Suppressor macrophage treated with lipopolysaccharide for 1 hour (primary cell): ENCODE measurements around the gene PXDN.
"Not testable (repeated sequence)": the region's sequence is repeated elsewhere in the genome, so short reads cannot be mapped to it uniquely, and the experiment has no call there.

Experiments
- DNase-seq, 3 donors: peaks; one replicate each; pipeline ENCODE4 v3.0.0-alpha.2; 2020 to 2022

PXDN gene

DNA sequence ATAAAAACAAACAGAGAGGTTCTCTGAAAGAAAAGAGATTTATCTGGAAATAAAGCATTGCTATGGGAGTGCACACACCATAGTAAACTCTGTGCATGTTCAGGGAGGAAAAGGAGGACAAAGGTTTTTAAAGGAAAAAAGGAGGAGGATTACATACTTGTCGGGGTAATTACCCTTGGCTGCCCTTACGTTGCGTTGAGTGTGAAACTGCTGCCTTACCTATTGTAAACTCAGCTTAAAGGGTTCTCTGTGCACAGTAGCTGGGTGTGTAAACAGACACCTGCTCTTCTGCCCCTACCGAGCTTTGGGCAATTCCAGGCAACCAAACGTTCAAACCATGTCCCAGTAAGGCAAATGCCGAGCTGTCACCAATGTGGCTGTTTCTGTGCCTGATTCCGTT is 29.6 kb upstream of the PXDN start:
- no peak for DNase-seq

- no peak for DNase-seq
Observed at GRCh38 chr2:1772471-1773267, 28.4 kb upstream of the PXDN start.

DNA sequence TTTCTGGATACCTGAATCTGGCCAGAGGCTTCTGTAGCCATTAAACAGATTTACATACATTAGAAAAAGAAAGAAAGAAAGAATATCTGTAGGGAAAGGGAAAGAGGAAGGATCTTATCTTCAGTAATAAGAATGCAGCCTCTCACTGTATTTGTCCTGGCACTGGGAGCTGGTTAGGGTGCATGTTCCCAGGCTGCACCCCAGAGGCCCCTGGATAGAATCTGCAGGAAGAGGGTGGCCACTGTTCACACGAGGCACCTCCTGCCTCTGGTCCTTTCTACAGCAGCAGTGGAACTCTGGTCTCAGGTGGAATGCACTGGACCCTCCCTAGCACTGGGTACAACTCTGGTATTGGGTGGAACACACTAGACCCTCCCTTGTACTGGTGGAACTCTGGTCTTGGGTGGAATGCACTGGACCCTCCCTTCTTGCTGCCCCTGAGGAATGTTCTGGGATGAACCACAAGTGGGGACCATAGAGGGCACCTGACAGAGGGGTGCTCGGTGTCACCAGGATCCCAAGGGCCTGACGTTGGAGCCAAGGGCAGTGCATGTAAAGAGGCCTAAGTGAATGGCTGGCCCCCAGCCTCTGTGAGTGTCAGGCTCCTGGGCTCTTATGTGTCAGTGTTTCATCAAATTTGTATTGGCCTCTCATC is 27.4 kb upstream of the PXDN start:
- no peak for DNase-seq

DNA sequence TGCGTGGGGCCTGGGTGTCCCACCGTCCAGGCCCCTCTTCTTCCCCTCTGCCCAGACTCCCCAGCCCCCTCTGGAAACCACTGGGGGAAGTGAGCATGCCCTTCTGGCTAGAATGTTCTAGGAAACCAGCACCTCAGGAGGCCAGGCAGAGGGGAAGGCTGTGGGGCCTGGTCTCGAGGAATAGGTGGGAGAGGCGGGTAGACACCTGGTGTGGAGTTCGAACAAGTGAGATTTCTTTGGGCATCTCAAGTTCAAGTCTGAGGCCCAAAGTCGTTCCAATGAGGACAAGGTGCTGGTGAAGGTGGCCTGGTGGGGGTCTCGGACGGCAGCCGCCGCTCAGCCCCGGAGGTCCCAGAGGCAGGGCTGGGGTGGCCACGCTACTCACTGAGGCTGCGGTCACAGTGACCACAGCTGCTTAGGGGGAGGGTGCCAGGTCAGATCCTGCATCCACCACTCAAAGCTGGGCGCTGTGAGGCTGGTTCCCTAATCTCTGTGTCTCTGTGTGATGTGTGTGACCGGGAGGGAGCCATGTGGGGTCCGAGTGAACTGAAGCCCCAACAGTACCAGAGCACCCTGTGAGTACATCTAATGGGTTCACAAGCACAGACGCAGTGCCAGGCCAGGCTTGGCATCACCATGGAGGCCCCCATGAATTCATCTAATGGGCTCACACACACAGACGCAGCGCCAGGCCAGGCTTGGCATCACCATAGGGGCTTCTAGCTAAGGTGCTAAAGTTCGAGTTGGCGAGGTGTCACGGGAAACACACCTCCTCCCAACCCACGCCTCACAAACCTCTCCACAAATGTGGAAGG is 26.5 kb upstream of the PXDN start:
- DNase-seq = no peak

GRCh38 chr2:1769703-1770422 is 25.5 kb upstream of the PXDN start:
- DNase-seq = peak in 2 of 3 donors; percentile 17 to 46

DNA sequence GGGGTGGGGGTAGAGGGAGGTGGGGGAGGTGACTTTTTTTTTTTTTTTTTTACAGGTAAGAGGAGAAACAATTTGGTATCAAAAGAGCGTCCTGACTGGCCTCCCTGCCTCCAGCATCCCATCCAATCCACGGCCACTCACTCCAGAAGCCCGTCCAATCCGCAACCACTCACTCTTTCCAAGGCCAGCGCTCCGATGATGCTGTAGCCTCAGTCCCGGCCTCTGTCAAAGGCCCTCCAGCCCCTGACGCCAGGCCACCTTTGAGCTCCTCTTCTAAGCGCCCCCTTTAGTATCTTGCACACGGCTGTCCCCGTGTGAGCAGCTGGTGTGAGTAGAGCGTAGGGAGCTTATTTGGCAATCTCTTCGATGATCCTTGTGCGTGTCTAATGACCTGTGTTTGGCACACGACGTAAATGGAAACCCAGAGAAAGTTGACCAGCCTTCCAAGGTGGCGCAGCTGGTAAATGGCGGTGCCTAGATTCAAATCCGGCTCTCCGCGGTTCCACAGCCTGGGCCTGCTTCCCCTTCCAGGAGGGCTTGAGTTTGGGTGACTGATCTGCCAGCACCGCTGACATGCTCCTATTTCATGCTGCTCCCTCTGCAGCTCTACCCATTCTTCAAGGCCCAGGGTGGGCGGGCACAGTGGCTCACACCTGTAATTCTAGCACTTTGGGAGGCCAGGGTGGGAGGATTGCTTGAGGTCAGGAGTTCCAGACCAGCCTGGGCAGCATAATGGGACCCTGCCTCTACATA is 23.8 kb upstream of the PXDN start:
- DNase-seq = no peak

DNA sequence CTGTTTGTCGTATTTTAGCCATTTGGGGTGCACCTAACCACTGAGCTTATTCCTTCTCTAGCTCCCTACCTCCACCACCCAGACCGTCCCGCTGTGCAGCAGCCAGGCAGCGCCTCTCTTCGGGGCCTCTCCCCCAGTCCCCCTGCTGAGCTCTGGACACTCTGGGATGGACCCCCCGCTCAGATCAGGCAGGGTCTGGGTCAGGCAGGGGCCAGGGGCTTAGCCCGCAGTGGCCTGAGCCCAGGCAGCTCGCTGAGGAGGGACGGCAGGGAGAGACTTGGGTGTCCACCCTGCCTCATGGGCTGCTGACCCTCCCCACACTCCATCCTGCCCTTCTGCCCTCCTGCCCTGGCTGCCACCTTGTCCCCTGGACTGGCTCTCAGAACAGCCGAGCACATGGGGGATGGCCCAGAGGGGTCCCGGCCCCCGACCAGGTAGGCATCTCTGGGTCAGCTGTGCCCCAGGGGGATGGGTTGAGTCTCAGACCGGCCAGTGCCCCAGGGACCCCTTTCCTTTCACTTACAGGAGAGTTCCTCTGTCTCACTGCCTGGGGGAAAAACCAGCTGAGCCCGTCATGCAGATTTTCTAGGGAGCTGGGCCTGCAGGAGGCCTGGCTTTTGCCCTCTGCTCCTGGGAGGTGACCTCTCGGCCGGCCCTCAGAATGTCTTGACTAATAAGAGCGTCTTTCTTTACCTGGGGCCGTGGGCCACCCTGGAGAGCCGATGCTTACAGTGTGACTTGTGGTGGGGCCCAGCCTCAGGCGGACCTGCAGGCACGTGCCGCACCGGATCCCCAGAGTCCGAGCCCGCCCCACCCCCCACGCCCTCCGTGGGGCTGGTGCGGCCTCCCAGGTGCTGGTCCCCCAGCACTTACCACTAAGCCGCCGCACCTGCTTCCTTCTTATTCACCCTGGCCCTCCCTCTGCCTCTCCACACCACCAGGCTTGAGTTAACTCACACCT is 22.8 kb upstream of the PXDN start:
- DNase-seq = no peak

GRCh38 chr2:1766425-1766824 is 22.1 kb upstream of the PXDN start:
- no peak for DNase-seq

GRCh38 chr2:1765201-1765600 is 20.9 kb upstream of the PXDN start:
- not testable (repeated sequence) for DNase-seq

GRCh38 chr2:1759611-1759930 is 15.3 kb upstream of the PXDN start:
- no peak for DNase-seq

DNA sequence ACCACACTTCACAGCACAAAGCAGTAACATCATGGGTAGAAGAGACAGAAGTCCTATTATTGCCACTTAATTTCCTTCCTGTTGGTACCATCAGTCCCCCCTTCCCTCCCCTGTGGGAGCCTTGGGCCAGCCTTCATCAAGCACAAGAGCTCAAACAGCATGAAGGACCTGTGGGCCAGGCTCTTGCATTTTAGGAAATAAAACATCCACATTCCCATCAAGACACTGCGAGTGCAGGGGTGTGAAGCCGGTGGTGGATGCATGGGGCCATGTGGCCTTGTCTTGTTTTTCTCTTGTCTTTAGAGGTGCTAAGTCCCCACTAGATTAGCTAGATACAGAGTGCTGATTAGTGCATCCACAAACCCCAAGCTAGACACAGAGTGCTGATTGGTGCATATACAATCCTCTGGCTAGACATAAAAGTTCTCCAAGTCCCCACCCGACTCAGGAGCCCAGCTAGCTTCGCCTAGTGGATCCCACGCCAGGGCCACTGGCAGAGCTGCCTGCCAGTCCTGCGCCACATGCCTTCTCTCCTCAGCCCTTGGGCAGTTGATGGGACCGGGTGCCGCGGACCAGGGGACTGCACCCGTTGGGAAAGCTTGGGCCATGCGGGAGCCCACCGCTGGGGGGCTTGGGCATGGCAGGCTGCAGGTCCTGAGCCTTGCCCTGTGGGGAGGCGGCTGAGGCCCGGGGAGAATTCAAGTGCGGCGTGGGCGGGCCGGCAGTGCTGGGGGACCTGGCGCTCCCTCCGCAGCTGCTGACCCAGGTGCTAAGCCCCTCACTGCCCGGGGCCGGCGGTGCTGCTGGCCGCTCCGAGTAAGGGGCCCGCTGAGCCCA is 14.7 kb upstream of the PXDN start:
- no peak for DNase-seq

- DNase-seq = no peak
Observed at GRCh38 chr2:1758171-1758570, 13.9 kb upstream of the PXDN start.

- no peak for DNase-seq
Observed at GRCh38 chr2:1757567-1757966, 13.3 kb upstream of the PXDN start.

GRCh38 chr2:1757146-1757545 is 12.8 kb upstream of the PXDN start:
- not testable (repeated sequence) for DNase-seq

DNA sequence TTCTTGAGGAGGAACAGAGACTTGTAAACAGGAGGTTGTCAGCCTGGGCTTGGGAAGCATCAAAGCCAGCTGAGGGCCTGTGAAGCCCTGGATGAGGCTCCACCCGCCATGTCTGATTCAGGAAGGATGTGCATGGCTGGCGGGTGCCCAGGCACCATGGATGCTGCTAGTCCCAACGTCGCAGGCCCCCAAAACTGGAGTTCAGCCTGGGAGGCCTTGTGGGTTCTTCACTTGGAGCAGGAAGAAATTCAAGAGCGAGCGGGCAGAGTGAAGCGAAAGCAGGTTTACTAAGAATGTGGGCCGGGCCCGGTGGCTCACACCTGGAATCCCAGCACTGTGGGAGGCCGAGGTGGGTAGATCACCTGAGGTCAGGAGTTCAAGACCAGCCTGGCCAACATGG is 12.1 kb upstream of the PXDN start:
- DNase-seq = no peak

- no peak for DNase-seq
Observed at GRCh38 chr2:1755436-1756191, 11.3 kb upstream of the PXDN start.

DNA sequence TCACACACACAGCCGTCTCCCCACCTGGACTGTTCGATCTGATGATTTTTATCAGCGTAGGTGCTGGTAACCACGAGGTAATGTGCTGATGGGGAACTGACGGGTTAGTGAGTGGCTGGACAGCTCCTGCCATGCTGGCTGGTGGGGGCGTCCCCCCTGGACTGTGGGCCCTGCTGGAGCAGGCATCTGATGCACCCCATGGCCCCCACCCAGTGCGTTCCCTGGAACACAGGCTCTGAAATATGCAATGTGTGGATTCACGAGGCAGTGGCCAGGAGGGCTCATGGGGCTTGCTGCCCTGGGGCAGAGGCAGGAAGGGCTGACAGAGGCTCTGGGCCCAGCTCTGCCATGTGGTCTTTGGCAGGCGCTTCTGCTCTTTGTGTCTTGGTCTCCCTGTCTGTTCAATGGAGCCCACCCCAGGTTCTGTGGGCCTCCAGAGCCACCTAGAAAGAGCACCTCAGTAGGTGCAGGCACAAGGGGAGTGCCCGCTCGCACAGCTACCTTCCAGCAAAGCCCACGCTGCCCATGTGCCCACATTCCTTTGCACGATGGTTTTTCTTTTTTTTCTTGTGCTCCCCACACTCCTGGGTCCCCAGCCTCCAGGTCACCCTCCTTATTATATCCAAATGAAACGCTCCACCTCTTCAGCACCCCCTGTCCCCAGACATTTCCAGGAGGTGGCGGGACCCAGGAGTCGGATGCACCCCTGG is 10.3 kb upstream of the PXDN start:
- no peak for DNase-seq

GRCh38 chr2:1754046-1754445 is 9.7 kb upstream of the PXDN start:
- DNase-seq = no peak

DNA sequence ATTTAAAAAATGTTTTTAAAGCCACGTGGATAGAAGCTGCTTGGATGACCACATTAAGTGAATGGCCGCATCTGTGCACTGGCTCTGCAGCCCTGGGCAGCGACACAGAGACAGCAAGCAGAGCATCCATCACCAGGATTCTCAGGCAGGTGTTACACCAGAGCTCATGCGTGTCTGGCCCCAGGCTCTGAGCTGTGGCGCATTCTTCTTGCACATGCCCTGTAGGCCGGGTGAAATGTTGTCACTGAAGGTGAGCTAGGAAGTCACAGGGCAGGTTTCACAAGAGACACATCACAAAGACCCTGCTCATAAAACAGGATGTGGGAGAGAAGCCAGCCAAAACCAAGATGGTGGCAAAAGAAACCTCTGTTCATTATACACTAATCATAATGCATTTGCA is 8.4 kb upstream of the PXDN start:
- DNase-seq = no peak
